HG02852 (cell line): ENCODE results near the gene CACNA1C.

ENCODE experiments used
- ATAC-seq: cut with Tn5 transposase; IDR thresholded peaks from one replicate; pipeline ENCODE4 v1.9.1; 2021; ENCODE audit warnings: mild to moderate bottlenecking, moderate library complexity; ENCODE audit not compliant: unreplicated experiment

Gene CACNA1C

GRCh38 chr12:2557597-2557996 lies 504.8 kb downstream of the CACNA1C start:
- ATAC-seq, result no peak

- ATAC-seq, result no peak
Measured at GRCh38 chr12:2559931-2560330, 507.1 kb downstream of the CACNA1C start.

GRCh38 chr12:2560356-2560755 lies 507.6 kb downstream of the CACNA1C start:
- no peak for ATAC-seq

GRCh38 chr12:2561367-2561766 lies 508.6 kb downstream of the CACNA1C start:
- ATAC-seq, result no peak

- ATAC-seq, result no peak
Measured at GRCh38 chr12:2562400-2562799, 509.6 kb downstream of the CACNA1C start.

GRCh38 chr12:2563709-2564108 lies 510.9 kb downstream of the CACNA1C start:
- no peak for ATAC-seq

- no peak for ATAC-seq
Measured at GRCh38 chr12:2566161-2566560, 513.4 kb downstream of the CACNA1C start.

- no peak for ATAC-seq
Measured at GRCh38 chr12:2567711-2568110, 514.9 kb downstream of the CACNA1C start.

GRCh38 chr12:2570562-2570961 lies 517.8 kb downstream of the CACNA1C start:
- no peak for ATAC-seq

GRCh38 chr12:2574355-2574935 lies 521.7 kb downstream of the CACNA1C start:
- ATAC-seq, result no peak

- no peak for ATAC-seq
Measured at GRCh38 chr12:2575245-2575644, 522.5 kb downstream of the CACNA1C start.

GRCh38 chr12:2578211-2578610 lies 525.4 kb downstream of the CACNA1C start:
- no peak for ATAC-seq

- no peak for ATAC-seq
Measured at GRCh38 chr12:2578772-2579171, 526.0 kb downstream of the CACNA1C start.

GRCh38 chr12:2580821-2581220 lies 528.0 kb downstream of the CACNA1C start:
- ATAC-seq, result no peak

- ATAC-seq, result no peak
Measured at GRCh38 chr12:2581293-2582045, 528.7 kb downstream of the CACNA1C start.

- no peak for ATAC-seq
Measured at GRCh38 chr12:2582631-2583030, 529.8 kb downstream of the CACNA1C start.

GRCh38 chr12:2583091-2583497 lies 530.3 kb downstream of the CACNA1C start:
- no peak for ATAC-seq

GRCh38 chr12:2583642-2584401 lies 531.0 kb downstream of the CACNA1C start:
- no peak for ATAC-seq

- ATAC-seq, result no peak
Measured at GRCh38 chr12:2586156-2587038, 533.6 kb downstream of the CACNA1C start.

GRCh38 chr12:2588345-2588744 lies 535.6 kb downstream of the CACNA1C start:
- no peak for ATAC-seq

GRCh38 chr12:2589381-2589780 lies 536.6 kb downstream of the CACNA1C start:
- ATAC-seq, result no peak
